ENCODE data around the gene ADAP2.

DNA sequence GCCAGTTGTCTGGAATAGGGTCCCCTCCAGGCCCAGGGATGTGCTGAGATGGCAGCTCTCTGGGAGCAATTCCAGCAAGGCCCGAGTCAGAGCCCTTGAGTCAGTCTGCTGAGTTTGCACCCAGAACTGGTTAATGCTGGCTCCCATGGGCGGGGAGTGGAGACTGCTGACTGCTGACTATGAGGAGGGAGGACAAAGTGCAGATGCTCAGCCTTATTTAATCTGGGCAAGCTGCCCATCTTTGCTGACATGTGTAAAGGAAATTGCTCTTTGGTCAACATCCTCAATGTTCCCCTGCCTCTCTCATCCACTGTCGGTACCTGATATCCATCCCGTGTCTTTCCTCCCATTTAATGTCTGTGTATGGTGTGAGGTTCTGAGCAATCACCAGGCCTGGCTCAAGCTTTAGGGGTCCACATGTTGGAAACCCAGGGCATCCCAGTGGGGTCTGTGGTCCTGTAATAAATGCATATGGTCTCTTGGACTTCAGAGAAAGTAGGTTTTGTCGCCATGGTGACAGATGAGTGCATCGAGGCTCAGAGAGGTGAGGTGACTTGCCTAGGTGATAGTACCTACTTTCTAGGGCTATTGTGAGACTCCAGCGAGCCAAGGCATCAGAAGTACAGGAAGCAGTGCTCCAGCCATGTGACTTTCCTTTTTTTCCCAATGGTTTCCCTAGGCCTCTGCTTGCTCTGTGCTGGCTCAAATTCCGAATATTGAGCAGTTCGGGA lies 29.1 kb downstream of the ADAP2 start:
- TF ChIP-seq, protein P1, sequence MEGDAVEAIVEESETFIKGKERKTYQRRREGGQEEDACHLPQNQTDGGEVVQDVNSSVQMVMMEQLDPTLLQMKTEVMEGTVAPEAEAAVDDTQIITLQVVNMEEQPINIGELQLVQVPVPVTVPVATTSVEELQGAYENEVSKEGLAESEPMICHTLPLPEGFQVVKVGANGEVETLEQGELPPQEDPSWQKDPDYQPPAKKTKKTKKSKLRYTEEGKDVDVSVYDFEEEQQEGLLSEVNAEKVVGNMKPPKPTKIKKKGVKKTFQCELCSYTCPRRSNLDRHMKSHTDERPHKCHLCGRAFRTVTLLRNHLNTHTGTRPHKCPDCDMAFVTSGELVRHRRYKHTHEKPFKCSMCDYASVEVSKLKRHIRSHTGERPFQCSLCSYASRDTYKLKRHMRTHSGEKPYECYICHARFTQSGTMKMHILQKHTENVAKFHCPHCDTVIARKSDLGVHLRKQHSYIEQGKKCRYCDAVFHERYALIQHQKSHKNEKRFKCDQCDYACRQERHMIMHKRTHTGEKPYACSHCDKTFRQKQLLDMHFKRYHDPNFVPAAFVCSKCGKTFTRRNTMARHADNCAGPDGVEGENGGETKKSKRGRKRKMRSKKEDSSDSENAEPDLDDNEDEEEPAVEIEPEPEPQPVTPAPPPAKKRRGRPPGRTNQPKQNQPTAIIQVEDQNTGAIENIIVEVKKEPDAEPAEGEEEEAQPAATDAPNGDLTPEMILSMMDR (IDR thresholded peaks at IDR 0.05) = no peak
- no peak for TF ChIP-seq POLR2A (IDR thresholded peaks at IDR 0.05)

Measured in testis (tissue), 2 donors.